NCI-H1694 (cell line): ENCODE measurements around the gene DIABLO.
"Not testable (repeated sequence)": the region's sequence is repeated elsewhere in the genome, so short reads cannot be mapped to it uniquely, and the experiment has no call there.

Experiments used
- DNase-seq: peaks from one replicate; lab custom pipeline; 2025; lab: John Stamatoyannopoulos, UW

The DIABLO gene

DNA sequence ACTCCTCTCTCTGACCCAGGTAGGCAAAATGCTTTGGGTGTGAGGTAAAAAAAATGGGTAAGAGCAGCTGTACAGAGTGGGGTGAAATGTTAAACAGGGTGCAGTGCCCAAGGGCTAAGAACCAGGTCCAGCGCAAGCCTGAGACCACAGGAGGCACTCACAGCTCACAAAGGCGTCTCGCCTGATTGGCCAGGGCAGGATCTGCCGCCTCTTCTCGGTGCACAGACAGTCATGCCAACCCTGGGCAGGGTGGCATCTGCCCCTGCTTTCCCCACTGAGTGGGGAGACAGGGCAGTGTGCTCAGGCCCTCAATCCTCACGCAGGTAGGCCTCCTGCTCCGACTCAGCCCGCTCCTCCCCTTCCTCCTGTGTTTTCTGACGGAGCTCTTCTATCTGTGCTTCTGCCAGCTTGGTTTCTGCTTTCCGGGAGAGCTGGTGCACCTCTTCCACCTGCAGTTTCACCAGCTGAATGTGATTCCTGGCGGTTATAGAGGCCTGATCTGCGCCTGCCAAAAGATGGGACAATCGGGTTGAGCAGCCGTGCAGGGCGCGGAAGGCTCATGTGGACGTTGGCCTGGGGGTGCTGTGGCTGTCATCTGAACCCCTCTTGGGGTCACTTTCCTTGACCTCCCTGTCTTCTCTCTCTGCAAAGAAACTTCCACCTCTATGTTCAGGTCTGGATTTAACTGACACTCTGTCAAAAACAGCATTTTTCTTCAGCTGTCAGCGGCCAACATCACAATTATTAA is 17.6 kb downstream of the DIABLO start:
- DNase-seq = no peak

DNA sequence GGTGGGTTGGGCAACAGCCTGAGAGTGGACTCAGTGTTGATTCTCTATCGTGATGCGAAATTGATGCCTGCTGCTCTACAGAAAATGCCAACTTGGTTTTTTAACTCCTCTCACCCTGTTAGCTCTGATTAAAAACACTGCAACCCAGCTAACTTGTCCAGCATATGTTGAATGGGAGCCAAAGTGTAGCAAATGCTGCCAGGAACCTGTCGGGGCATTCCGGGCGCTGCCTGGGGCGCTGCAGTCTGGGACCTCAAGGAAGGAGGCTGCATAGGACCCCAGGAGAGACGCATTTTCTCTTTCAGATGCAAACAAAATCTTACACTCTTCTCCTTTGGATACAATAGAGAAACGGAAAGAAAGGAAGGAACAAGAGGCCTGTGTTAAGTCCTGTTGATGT is 18.5 kb downstream of the DIABLO start:
- DNase-seq = no peak

GRCh38 chr12:122206976-122207375 is 18.9 kb downstream of the DIABLO start:
- no peak for DNase-seq

DNA sequence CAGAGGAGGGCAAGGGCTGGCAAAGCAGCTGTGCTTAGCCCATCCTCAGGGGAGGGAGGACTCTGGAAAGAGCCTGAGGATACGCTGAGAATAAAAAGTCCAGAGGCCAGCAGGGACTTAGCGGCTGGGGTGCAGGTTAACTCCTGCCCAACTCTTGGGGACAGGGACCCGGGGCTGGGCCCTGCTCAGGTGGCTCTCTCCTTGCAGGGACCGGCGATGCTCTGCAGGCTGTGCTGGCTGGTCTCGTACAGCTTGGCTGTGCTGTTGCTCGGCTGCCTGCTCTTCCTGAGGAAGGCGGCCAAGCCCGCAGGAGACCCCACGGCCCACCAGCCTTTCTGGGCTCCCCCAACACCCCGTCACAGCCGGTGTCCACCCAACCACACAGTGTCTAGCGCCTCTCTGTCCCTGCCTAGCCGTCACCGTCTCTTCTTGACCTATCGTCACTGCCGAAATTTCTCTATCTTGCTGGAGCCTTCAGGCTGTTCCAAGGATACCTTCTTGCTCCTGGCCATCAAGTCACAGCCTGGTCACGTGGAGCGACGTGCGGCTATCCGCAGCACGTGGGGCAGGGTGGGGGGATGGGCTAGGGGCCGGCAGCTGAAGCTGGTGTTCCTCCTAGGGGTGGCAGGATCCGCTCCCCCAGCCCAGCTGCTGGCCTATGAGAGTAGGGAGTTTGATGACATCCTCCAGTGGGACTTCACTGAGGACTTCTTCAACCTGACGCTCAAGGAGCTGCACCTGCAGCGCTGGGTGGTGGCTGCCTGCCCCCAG is 19.6 kb downstream of the DIABLO start:
- no peak for DNase-seq

DNA sequence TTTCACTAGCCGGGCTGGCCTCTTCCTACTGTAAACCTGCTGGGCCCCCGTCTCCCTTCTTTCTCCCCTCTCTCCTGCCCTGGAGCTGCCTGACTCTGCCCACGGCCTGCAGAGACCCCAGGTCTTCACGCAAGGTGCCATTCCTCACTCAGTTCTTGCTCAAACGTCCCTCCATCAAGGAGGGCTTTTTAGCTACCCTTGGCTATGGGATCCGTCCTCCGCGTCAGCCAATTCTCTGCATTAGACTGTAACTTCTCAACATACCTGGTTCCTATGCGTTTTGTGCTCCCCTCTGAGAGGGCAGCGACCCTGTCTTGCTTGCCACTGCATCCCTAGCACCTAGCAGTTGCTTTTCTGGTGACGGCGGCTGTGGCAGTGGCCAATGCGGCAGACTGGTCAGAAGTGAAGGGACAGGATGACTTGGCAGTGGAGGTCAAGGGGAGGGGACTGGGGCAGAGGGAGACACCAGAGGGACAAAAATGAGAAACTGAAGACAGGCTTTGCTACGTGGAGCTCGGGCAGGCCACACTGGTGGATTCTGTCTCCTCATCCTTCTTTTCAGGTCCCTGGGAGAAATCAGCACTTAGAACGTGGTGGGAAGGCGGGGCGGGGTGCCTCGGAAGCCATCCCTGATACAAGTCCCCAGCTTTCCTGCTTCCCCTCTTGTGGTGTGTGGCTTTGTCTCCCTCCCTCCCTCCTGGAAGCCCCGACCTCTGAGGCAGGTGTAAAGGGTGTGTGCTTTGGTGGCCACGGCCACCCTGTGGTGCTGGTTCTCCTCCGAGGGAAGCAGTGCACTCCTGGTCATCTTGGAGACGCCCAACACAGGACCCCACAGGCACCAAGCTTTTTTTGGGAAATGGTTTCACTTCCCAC is 20.6 kb downstream of the DIABLO start:
- no peak for DNase-seq

DNA sequence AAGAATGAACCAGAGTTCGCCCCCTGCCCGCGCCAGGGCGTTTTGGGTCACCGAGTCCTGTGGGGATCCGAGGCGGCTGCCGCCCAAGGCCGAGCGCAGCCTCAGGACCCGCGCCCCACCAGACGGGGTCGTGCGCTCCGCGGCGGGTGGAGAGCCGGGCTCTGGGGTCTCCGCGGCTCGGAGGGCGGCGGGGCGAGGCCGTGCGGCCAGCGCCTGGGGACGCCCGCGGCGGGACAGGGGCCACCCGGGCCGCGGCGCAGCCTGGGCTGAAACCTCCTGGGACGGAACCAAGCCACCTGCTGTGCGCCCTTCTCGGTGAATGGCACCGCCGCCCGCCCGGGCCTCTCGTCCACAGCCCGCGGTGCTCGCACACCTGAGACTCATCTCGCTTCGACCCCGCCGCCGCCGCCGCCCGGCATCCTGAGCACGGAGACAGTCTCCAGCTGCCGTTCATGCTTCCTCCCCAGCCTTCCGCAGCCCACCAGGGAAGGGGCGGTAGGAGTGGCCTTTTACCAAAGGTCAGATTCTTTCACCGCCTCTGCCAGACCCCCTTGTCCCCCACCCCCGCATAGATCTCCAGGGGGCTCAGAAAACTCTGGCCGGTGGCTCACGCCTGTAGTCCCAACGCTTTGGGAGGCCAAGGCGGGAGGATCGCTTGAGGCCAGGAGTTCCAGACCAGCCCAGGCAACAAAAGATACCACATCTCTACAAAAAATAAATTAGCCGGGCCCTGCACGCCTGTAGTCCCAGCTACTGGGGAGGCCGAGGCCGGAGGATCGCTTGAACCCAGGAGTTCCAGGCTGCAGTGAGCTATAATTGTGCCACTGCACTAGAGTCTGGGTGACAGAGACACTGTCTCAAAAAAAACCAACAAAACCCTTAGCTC is 21.4 kb downstream of the DIABLO start:
- no peak for DNase-seq

DNA sequence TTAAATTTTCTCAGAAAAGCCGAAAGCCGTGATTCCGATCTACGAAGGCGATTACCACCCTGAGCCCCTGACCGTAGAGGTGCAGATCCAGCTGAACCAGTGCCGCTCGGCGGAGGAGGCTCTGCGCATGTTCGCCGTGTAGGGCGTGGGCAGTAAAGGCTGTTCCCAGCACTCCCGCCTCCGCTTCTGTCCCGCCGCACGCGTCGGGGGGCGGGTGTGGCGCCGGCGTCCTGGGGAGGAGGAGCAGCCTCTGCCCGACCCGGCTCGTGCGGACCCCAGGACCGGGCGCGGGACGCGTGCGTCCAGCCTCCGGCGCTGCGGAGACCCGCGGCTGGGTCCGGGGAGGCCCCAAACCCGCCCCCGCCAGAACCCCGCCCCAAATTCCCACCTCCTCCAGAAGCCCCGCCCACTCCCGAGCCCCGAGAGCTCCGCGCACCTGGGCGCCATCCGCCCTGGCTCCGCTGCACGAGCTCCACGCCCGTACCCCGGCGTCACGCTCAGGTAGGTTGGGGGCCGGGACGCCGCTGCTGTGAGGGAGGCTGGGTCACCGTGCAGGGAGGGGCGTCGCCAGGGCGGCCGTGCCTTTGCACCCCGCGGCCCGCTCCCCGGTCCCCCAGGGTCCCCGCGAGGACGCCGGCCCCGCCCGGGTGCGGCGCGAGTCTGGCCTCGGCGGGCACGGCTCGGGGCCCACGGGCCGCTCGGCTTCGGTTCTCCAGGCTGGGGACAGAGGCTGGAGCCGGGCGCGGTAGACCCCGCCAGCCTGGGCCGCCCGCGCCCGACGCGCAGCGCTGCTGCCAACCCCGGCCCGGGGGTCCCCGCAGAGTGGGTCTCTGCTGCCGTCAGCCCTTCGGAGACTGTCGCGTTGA is 22.3 kb downstream of the DIABLO start, which contains the start of gene B3GNT4:
Gene B3GNT4 (plus strand): TSS at position 409 of the 866 bp plus-strand sequence. CDS start 910 bp downstream, outside the sequence.
- no peak for DNase-seq

GRCh38 chr12:122202811-122203210 is 23.0 kb downstream of the DIABLO start:
- DNase-seq = not testable (repeated sequence)

DNA sequence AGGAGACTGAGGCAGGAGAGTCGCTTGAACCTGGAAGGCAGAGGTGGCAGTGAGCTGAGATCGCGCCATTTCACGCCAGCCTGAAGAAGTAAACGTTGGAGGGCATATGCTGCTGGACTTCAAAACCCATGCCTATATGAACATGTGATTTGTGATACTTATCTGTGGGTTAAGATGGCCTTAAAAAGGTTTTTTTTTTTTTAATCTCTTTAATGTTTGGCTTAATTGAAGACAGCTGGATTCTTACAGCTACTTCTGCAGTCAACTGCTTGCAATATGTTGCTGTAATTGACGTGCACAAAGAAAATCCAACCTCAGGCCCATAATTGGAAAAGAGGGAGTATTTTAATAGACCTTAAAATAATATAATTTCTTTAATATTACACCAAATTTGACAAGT is 23.8 kb downstream of the DIABLO start:
- DNase-seq = no peak

- no peak for DNase-seq
Observed at GRCh38 chr12:122201381-122201780, 24.5 kb downstream of the DIABLO start.

- DNase-seq = no peak
Observed at GRCh38 chr12:122200541-122201175, 25.2 kb downstream of the DIABLO start.

- DNase-seq = no peak
Observed at GRCh38 chr12:122199484-122200355, 26.1 kb downstream of the DIABLO start.

- no peak for DNase-seq
Observed at GRCh38 chr12:122197612-122197966, 28.3 kb downstream of the DIABLO start.

GRCh38 chr12:122195405-122195804 is 30.4 kb downstream of the DIABLO start:
- no peak for DNase-seq

DNA sequence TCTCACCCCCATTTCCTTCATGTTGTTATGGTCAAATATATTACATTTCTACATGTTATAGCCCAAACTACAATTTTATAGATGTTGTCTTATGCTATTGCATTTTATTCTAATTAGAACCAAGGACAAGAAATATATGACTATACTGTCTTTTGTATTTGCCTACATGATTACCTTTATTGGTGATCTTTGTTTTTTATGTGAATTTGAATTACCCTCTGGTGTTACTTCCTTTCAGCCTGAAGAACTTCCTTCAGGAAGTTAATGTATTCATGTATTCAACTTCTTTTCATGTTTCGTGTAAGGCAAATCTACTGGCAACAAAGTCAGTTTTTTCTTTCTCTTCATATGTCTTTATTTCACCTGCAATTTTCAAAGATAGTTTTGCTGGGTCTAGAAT is 31.0 kb downstream of the DIABLO start:
- DNase-seq = no peak

- no peak for DNase-seq
Observed at GRCh38 chr12:122192441-122192840, 33.4 kb downstream of the DIABLO start.

GRCh38 chr12:122190842-122191668 is 34.8 kb downstream of the DIABLO start:
- DNase-seq = peak; percentile 47
